Liver (tissue), 3 donors: ENCODE data around the gene FAM53B.

Experiments used
- ATF3 ChIP-seq: IDR thresholded peaks from 2 replicates; pipeline ENCODE4 v1.6.1; 2016; ENCODE audit warnings: antibody characterized with exemption
- CTCF ChIP-seq: fragments of 150-350 bp; IDR thresholded peaks from 2 replicates; pipeline ENCODE4 v1.5.1; 2017; ENCODE audit warnings: improper control_type of control experiment, low read depth, low read length; ENCODE audit not compliant: missing input control
- EGR1 ChIP-seq, 2 donors: IDR thresholded peaks; 2 replicates each; pipeline ENCODE4 v1.6.1; 2016 to 2018; ENCODE audit warnings: antibody characterized with exemption in 2 of 2, low read depth in 2 of 2
- GABPA ChIP-seq, 2 donors: IDR thresholded peaks in 1 of 2; conservative IDR thresholded peaks in 1 of 2; 2 replicates each; pipeline ENCODE4 v1.6.1; 2016; ENCODE audit warnings: antibody characterized with exemption in 2 of 2, mild to moderate bottlenecking in 1 of 2, moderate library complexity in 1 of 2
- HNF4G ChIP-seq: IDR thresholded peaks from 2 replicates; pipeline ENCODE4 v1.6.1; 2016; ENCODE audit warnings: antibody characterized with exemption
- JUND ChIP-seq, 2 donors: IDR thresholded peaks; 2 replicates each; pipeline ENCODE4 v1.6.1; 2016; ENCODE audit warnings: antibody characterized with exemption in 2 of 2
- MAX ChIP-seq: IDR thresholded peaks from 2 replicates; pipeline ENCODE4 v1.6.1; 2016; ENCODE audit warnings: antibody characterized with exemption
- NR2F2 ChIP-seq: IDR thresholded peaks from 2 replicates; pipeline ENCODE4 v1.6.1; 2016; ENCODE audit warnings: antibody characterized with exemption
- RAD21 ChIP-seq, 2 donors: IDR thresholded peaks; 2 replicates each; pipeline ENCODE4 v1.6.1; 2016; ENCODE audit warnings: antibody characterized with exemption in 2 of 2, mild to moderate bottlenecking in 2 of 2
- REST ChIP-seq: IDR thresholded peaks from 2 replicates; pipeline ENCODE4 v1.6.1; 2016; ENCODE audit warnings: antibody characterized with exemption, mild to moderate bottlenecking
- RXRA ChIP-seq, 2 donors: IDR thresholded peaks; 2 replicates each; pipeline ENCODE4 v1.6.1; 2017 to 2018; ENCODE audit warnings: antibody characterized with exemption in 2 of 2, mild to moderate bottlenecking in 1 of 2
- TAF1 ChIP-seq: conservative IDR thresholded peaks from 2 replicates; pipeline ENCODE4 v1.6.1; 2016; ENCODE audit warnings: antibody characterized with exemption, mild to moderate bottlenecking
- YY1 ChIP-seq: IDR thresholded peaks from 2 replicates; pipeline ENCODE4 v1.6.1; 2016; ENCODE audit warnings: antibody characterized with exemption, mild to moderate bottlenecking
- ZBTB33 ChIP-seq: IDR thresholded peaks from 2 replicates; pipeline ENCODE4 v1.6.1; 2016; ENCODE audit warnings: antibody characterized with exemption
- donor health status: healthy.
- donor health status: healthy.

- no peak for TF ChIP-seq EGR1 (IDR thresholded peaks at IDR 0.05; ENCODE audit: low read depth in 2 of 2)
- peak; percentile 93 for TF ChIP-seq NR2F2
- no peak for TF ChIP-seq REST
- no peak for TF ChIP-seq CTCF
- TF ChIP-seq MAX = no peak
- TF ChIP-seq ATF3 = no peak
- no peak for TF ChIP-seq ZBTB33
- no peak for TF ChIP-seq GABPA (IDR thresholded peaks at IDR 0.05 in 1 of 2, conservative IDR thresholded peaks at IDR 0.05 in 1 of 2)
- no peak for TF ChIP-seq YY1
- TF ChIP-seq TAF1 = no peak
- TF ChIP-seq HNF4G = no peak
- no peak for TF ChIP-seq RXRA (IDR thresholded peaks at IDR 0.05)
- TF ChIP-seq RAD21 (IDR thresholded peaks at IDR 0.05) = no peak
- no peak for TF ChIP-seq JUND (IDR thresholded peaks at IDR 0.05)
These were observed 103.5 kb downstream of the FAM53B start for GRCh38 chr10:124640538-124641231.
